ENCODE data around the gene CTCFL.

DNA sequence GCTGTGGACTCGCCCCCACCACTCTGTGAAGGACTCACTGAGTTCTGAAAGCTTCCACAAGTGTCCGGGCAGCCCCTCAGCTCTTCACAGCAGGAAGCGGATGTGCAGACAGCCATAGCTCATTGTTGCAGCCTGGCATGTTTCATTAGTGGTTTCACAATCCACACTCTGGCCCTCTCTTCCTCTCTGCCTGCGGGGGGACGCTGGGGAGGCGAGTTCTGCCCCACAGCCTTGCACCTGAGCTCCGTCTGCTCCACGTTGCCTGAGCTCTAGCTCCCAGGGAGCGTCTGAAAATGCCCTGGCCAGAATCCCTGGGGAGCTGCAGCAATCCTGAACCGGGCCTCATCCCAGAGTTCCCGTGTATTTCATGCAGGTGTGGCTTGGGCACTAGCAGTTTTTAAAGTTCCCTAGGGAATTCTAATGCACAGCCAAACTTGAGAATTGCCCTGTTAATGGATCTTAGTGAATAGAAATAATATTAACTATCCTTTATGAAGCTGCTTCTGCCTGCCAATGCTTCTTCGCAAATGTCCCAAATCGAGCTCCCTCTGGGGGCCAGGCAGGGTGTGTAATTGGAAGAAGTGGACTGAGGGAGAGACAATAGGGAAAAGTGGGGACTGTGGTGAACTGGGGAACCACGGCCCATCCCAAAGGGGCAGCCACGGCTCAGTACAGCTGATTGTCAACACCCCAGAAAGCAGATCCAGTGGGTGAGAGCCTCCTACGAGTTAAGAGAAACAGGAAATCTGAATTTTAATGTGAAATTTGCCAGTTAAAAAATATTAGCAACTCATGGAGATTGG lies 51.5 kb downstream of the CTCFL start:
- TF ChIP-seq EZH2 (IDR thresholded peaks at IDR 0.05; ENCODE audit: low read length, missing control alignments): no peak
- TF ChIP-seq, protein P1, sequence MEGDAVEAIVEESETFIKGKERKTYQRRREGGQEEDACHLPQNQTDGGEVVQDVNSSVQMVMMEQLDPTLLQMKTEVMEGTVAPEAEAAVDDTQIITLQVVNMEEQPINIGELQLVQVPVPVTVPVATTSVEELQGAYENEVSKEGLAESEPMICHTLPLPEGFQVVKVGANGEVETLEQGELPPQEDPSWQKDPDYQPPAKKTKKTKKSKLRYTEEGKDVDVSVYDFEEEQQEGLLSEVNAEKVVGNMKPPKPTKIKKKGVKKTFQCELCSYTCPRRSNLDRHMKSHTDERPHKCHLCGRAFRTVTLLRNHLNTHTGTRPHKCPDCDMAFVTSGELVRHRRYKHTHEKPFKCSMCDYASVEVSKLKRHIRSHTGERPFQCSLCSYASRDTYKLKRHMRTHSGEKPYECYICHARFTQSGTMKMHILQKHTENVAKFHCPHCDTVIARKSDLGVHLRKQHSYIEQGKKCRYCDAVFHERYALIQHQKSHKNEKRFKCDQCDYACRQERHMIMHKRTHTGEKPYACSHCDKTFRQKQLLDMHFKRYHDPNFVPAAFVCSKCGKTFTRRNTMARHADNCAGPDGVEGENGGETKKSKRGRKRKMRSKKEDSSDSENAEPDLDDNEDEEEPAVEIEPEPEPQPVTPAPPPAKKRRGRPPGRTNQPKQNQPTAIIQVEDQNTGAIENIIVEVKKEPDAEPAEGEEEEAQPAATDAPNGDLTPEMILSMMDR (conservative IDR thresholded peaks at IDR 0.05 in 1 of 2, IDR thresholded peaks at IDR 0.05 in 1 of 2; ENCODE audit: low read depth in 1 of 2, low read length in 2 of 2): no peak

Measured in fibroblast of lung (primary cell).